Endometrium (tissue), 2 donors: ENCODE measurements around the gene HSF2.

ENCODE experiments used
- FAIRE-seq: peaks from 2 replicates; lab custom pipeline; 2012; peaks lifted over from hg19 to GRCh38; lab: Jason Lieb, UNC
- donor health status: control.
- donor health status: control.

Gene HSF2

GRCh38 chr6:122399348-122400120, at the start of gene HSF2:
HSF2 (plus strand) TSS chr6:122399652; CDS start chr6:122399738, 86 bp downstream.
- FAIRE-seq, result no peak

- no peak for FAIRE-seq
Observed at GRCh38 chr6:122352981-122353664, 46.3 kb upstream of the HSF2 start.

- FAIRE-seq, result no peak
Observed at GRCh38 chr6:122360809-122361208, 38.6 kb upstream of the HSF2 start.

DNA sequence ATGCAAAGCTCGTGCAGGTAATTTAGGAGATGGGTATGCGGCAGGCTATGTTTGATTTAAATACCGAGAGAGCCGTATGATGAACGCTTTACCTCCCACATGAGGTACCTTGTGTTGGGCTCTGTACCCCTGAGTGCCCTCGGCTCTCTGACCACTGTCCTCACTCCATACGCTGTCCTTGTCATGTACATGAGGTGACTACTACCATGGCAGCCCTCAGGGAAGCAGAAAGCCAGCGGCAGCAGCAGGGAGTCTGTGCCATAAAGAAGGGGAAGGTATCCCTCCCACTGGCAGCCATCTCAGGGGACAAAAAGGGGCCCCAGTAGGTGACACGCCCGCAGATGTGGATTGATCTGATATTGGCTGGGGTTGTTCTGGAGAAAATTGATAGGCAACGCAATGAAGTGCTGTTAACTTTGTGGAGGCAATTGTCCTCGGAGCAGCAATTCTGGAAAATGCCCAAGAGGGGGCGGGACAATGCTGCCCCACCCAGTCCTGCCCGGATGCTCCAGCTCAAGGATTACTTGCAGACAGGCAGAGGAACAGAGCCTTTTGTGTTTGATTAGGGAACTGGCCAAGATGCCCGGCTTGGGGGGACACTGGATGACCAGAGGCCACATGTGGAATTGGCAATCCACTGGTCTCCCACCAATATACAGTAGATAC, 38.0 kb upstream of the HSF2 start:
- no peak for FAIRE-seq

GRCh38 chr6:122363769-122364483, 35.5 kb upstream of the HSF2 start:
- FAIRE-seq, result no peak

GRCh38 chr6:122365775-122366403, 33.6 kb upstream of the HSF2 start:
- no peak for FAIRE-seq

- no peak for FAIRE-seq
Observed at GRCh38 chr6:122367171-122367570, 32.3 kb upstream of the HSF2 start.

DNA sequence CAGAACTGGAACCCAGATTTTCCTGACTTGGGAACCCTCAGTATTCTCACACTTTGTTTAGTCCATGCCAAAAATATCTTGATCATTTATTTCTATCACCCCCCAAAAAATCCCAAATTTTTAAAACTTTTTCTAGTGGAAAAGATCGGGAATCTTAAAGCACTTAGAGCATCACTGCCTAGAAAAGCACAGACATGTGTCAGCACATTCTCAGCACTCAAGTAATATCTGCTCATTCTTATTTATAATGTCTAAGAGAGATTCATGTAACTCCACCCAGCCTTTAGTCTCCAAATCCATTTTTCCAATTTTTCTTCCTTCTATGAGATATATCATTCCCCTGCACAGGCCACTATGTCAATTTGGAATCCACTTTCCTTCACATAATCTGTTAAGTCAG, 29.9 kb upstream of the HSF2 start:
- no peak for FAIRE-seq

GRCh38 chr6:122372647-122373046, 26.8 kb upstream of the HSF2 start:
- peak; percentile 89 for FAIRE-seq

GRCh38 chr6:122374307-122374706, 25.1 kb upstream of the HSF2 start:
- FAIRE-seq, result no peak

DNA sequence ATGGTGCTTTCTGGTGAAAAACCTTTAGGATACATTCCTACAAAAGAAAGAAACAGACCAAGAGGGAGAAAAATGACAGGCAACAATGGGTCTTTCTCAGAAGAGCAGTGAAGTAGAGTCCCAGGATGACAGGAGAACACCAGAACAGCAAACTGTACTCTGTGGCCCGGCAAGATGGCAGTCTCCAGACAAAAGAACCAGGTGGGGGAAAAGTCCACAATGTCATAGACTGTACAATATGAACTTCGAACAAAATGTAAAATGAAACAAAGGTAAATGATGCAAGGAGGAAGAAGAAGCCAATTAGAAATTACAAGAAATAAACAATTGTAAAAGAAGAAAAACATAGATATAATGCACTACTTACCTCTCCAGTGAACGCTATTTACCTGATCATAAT, 23.2 kb upstream of the HSF2 start:
- FAIRE-seq, result no peak

GRCh38 chr6:122381494-122382265, 17.8 kb upstream of the HSF2 start:
- peak; percentile 54 for FAIRE-seq

GRCh38 chr6:122385857-122386612, 13.4 kb upstream of the HSF2 start:
- FAIRE-seq, result no peak

DNA sequence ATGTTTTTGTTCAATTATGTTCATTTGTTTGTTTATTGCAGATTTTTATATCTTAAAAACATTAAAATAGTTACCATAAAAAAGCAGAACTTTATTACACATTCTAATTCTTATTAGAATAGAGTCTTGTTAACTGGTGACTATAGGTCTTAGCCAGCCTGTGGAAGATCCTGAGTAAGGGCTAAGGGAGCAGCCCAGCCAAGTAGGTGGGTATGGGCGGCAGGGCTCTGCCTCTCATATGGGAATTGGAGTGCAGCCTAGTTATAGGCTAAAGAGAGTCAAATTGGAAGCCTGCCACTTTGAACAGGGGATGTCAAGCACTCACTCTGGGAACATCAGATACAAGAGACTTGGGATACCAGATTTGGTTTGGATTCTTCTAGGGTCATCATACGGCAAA, 10.5 kb upstream of the HSF2 start:
- FAIRE-seq, result no peak

DNA sequence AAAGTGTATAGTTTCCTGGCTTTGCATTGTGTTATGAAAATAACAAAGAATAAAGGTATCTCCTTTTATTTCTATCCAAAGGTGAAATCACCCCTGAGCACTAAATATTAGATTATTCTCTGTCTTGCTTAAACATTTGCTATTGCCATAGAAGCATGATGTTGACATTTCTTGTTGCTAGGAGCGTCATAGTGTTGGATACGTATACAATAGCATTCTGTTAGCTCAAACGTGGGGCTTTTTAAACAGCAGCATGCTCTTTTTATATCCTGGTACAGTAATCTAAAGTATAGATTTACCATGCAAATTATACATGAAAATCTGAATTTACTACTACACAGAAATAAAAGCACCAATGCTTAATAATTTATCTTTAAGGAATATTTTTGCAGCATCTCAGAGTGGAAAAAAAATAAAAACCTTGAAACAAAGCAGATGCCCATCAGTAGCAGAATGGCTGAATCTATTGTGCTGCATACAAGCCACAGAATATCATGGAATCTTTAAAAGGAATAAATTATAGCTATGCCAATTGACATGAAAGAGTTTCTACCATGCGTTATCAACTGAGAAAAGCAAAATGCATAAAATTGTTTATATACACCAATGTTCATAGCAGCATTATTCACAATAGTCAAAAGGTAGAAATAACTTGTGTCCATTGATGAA, 9.6 kb upstream of the HSF2 start:
- FAIRE-seq, result no peak

- no peak for FAIRE-seq
Observed at GRCh38 chr6:122392564-122393350, 6.7 kb upstream of the HSF2 start.

GRCh38 chr6:122393351-122393896, 6.0 kb upstream of the HSF2 start:
- no peak for FAIRE-seq

DNA sequence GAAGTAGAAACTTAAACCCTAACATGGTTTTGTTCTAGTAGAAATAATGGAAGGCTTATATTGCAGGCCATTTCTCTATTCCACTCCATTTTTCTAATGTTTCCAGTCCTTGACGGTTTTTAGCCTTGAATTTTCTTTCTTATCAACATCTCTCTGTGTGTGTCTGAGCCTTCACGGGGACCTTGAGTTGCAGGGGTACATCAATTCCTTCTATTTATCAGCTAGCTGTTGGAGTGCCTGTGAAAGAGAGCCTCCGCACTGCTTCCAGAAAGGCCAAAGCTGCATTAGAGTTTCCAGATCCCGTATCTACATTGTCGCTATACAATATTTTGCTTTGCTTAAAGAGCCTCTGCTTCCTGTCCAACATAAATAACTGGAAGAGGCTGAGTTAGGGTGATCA, 5.4 kb upstream of the HSF2 start:
- FAIRE-seq, result no peak

DNA sequence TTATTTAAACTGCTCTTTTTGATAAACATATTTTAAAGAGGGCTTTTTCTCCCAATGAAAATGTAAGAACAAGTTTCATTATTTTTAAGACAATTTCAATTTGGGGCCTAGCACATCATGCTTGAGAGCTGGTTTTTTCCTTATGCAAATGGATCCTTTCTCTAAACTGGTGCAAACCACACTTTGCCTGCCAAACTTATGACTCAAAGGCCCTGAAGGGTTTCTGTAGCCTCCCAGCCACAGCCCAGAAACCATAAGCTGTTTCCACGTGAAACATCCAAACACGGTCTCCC, 451 bp upstream of the HSF2 start:
- FAIRE-seq, result no peak
